SW480 (cell line): ENCODE data around the gene TRIP12.

Experiments used
- DNase-seq: peaks from one replicate; pipeline ENCODE4 v3.0.0-alpha.2; 2016; ENCODE audit warnings: low spot score

TRIP12 gene

GRCh38 chr2:229715895-229716507 lies 205.8 kb downstream of the TRIP12 start:
- DNase-seq: peak; percentile 53

DNA sequence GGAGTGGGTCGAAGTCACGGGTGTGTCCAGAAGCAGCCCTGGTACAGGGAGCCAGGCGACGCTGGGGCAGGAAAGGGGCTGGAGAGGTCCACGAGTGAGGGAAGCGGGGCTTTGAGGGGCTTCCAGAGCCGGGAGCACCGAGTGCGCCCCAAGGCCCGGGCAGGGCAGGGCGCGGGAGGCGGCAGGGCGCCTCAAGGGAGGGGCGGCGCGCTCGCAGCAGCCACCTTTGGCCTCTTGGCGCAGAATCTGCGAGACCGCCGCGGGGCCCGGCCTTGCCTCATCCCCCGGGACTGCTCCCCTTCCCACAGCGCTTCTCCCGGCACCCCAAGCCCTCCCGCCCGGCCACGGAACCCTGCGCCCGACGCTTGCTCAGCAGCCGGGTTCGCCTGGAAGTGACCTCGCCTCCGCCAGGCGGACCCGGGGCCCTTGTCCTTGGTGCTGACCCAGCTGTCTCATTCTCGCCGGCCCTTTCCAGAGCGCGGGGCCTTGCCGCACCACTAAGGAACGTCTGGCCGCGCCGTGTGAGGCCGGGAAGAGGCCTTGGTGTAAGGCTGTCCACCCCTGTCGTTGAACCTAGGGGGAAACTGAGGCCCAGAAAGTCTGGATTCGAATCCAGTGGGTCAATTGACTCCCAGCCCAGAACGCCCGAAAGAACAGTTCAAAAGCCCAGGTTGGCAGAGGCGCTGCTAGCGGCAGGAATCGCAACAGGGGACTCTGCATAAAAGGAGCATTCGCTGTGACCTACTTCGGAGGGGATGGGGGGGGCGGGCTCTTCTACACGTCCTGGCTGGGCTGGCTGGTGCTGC lies 206.9 kb downstream of the TRIP12 start:
- peak; percentile 39 for DNase-seq

- peak; percentile 8 for DNase-seq
Measured at GRCh38 chr2:229714080-229714735, 207.6 kb downstream of the TRIP12 start, which contains the start of gene DNER. Gene DNER (minus strand): TSS chr2:229714555. CDS start chr2:229714423, 132 bp downstream.
